IPS-18c (cell line): ENCODE data around the gene ELFN1.

ENCODE experiments used
- H3K4me3 ChIP-seq: 2 replicates; pipeline ENCODE4 v1.7.0; 2013; ENCODE audit warnings: low read depth, mild to moderate bottlenecking, low read length, moderate library complexity; ENCODE audit not compliant: insufficient read depth
- H3K9me3 ChIP-seq: one replicate; pipeline ENCODE4 v1.6.1; 2013; ENCODE audit warnings: mild to moderate bottlenecking, low read length, moderate library complexity; ENCODE audit not compliant: control insufficient read depth, insufficient read depth

Gene ELFN1

GRCh38 chr7:1679966-1680730 is 10.1 kb downstream of the ELFN1 start:
- no peaks in the 10 kb centered on the region for H3K9me3 ChIP-seq
- no peak overlapping the region for H3K4me3 ChIP-seq

- H3K4me3 ChIP-seq, result no peak overlapping the region
Observed at GRCh38 chr7:1681581-1681980, 11.5 kb downstream of the ELFN1 start.

DNA sequence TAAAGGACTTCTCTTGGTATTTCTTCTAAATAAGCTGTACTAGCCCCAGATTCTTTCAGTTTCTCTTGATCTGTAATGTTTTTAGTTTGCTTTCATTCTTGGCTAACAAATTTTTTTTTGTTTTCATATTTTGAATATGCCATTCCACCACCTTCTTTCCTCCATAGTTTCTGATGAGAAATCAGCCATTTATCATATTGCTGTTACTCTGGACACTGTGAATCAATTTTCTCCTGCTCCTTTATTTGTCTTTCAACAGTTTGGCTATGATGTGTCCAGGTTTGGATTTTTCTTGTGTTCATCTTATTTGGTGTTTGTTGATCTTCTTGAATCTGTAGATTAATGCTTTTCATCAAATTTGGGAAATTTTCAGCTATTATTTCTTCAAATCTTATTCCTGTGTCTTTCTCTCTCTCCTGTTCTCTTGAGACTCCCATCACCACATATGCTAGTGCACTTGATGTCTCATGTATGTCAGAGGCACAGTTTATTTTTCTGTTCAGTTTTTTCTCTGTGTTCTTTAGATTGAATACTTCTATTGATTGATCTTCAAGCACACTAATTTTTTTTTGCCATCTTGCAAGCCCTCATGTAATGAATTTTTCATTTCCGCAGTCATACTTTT is 15.0 kb downstream of the ELFN1 start:
- no peak overlapping the region for H3K4me3 ChIP-seq
- no peaks in the 10 kb centered on the region for H3K9me3 ChIP-seq

More at GRCh38 chr7:1681581-1681980, 11.5 kb downstream of the ELFN1 start:
- H3K9me3 ChIP-seq, result no peaks in the 10 kb centered on the region

DNA sequence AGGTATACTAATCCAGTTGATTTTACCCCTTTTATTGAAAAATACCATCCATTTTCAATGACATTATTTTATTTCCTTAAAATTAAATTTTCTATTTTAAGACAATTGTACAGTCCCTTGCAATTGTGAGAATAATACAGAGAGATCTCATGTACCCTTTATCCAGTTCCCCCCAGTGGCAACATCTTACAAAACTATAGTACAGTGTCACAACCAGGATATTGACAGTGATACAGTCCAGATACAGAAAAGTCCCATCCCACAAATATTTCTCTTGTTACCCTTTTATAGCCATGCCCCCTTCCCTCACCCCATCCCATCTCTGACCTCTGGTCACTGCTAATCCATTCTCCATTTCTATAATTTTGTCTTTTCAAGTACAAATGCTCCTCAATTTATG is 18.5 kb downstream of the ELFN1 start:
- no peak overlapping the region for H3K4me3 ChIP-seq
- H3K9me3 ChIP-seq, result peaks cover 2% of the 10 kb centered on the region

GRCh38 chr7:1689311-1689710 is 19.2 kb downstream of the ELFN1 start:
- Histone ChIP-seq H3K9me3 (peaks cover 2% of the 10 kb centered on the region), H3K4me3 (no peak overlapping the region)

GRCh38 chr7:1690359-1690958 is 20.4 kb downstream of the ELFN1 start:
- Histone ChIP-seq H3K9me3 (peaks cover 2% of the 10 kb centered on the region), H3K4me3 (no peak overlapping the region)

DNA sequence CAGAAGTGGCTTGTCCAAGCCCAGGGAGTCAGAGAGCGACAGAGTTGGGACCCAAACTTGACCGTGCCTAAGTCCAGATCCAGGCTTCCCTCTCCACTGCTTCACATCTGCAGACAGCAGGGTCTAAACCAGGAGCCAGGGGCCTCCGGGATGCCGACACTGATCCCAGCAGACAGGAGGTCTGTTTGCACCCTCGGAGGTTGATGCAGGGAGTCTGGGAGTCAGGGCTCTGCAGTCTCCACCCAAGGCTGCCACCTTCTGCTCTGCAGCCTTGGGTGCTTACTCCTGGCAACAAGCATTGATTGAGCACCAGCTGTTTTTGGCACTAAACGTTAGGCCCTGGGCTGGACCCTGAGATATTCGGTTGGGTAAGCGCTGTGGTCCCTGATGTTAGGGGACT is 21.0 kb downstream of the ELFN1 start:
- peaks cover 2% of the 10 kb centered on the region for H3K9me3 ChIP-seq
- H3K4me3 ChIP-seq, result no peak overlapping the region

- Histone ChIP-seq H3K9me3 (peaks cover 2% of the 10 kb centered on the region), H3K4me3 (no peak overlapping the region)
Observed at GRCh38 chr7:1691601-1692514, 21.8 kb downstream of the ELFN1 start.

DNA sequence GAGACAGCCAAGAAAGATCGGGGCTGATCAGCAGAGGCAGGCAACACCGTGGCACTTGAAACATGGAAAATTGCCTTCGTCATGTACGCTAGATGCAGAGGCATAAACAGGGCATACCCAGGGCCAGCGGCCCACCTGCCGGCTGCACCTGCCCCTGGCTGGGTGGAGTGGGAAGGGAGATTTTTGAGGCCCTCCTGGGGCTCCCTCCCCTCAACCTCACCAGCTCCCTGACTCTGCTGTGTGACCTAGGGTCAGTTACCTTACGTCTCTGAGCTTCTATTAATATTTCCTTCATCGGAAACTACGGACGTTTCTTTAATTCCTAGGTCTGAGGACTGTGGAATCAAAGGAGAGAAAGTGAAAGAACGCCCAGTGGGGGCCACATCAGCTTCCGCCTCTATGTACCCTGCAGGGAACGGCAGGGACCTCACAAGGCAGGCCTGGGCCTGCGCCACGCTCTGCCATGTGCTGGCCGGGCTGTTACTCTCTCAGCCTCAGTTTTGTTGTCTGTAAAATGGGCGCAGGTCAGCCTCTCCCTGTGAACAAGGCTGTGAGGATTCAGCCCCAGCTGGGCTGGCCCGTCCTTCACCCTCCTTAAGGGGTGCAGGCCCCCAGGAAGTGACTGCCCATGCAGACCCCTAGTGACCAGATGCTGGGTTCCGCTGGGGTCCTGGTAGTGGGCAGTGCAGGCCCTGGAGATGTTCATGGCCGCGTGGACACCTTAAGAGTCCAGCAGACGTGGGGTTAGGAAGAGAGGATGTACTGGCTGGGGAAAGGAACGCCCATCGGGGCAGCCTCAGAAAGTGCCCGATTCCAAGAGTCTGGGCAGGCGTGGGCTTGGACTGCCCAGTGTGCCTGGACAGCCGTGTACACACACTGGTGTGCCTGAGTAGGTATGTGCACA is 22.7 kb downstream of the ELFN1 start:
- H3K9me3 ChIP-seq, result peaks cover 2% of the 10 kb centered on the region
- H3K4me3 ChIP-seq, result no peak overlapping the region

- H3K9me3 ChIP-seq, result peaks cover 2% of the 10 kb centered on the region
Observed at GRCh38 chr7:1693419-1693990, 23.4 kb downstream of the ELFN1 start.

GRCh38 chr7:1693991-1694524 is 24.0 kb downstream of the ELFN1 start:
- H3K9me3 ChIP-seq, result peaks cover 2% of the 10 kb centered on the region

More at GRCh38 chr7:1693419-1693990, 23.4 kb downstream of the ELFN1 start:
- H3K4me3 ChIP-seq, result no peak overlapping the region

GRCh38 chr7:1694611-1695511 is 24.8 kb downstream of the ELFN1 start:
- peaks cover 2% of the 10 kb centered on the region for H3K9me3 ChIP-seq
- H3K4me3 ChIP-seq, result no peak overlapping the region

More at GRCh38 chr7:1693991-1694524, 24.0 kb downstream of the ELFN1 start:
- H3K4me3 ChIP-seq, result no peak overlapping the region

DNA sequence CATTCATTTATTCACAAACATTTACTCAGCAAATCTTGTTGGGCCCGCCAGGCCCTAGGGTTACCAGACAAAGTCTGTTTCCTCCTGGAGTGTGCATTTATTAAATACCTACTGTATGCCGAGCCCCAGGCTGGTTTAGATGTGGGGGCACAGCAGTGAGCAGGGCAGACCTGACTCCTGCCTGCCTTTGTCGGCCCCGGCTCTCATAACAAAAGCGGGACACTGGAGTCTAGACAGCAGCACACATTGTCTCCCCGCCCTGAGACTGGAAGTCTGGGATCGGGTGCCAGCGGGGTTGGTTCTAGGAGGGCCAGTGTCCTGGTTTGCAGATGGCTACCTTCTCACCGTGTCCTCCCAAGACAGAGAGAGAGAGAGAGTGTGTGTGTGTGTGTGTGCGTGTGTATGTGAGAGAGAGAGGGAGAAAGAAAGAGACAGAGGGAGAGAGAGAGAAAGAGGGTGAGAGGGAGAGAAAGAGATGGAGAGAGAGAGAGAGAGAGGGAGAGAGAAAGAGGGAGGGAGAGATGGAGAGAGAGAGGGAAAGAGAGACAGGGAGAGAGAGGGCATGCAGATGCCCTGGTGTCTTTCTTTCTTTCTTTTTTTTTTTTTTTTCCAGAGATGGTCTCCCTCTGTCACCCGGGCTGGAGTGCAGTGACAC is 25.9 kb downstream of the ELFN1 start:
- Histone ChIP-seq H3K4me3 (no peak overlapping the region), H3K9me3 (peaks cover 2% of the 10 kb centered on the region)

- Histone ChIP-seq H3K4me3 (no peak overlapping the region), H3K9me3 (no peaks in the 10 kb centered on the region)
Observed at GRCh38 chr7:1696671-1697498, 26.8 kb downstream of the ELFN1 start.
